ENCODE results near the gene STX2.
"Not testable (repeated sequence)": the region's sequence is repeated elsewhere in the genome, so short reads cannot be mapped to it uniquely, and the experiment has no call there.

The STX2 gene

GRCh38 chr12:130795906-130796305 lies 43.1 kb downstream of the STX2 start:
- no peak for DNase-seq

- no peak for DNase-seq
Observed at GRCh38 chr12:130793554-130793849, 45.5 kb downstream of the STX2 start.

GRCh38 chr12:130792821-130793553 lies 46.1 kb downstream of the STX2 start:
- no peak for DNase-seq

GRCh38 chr12:130791629-130792028 lies 47.4 kb downstream of the STX2 start:
- DNase-seq: no peak

- no peak for DNase-seq
Observed at GRCh38 chr12:130788515-130788914, 50.5 kb downstream of the STX2 start.

- no peak for DNase-seq
Observed at GRCh38 chr12:130787445-130788410, 51.3 kb downstream of the STX2 start.

- DNase-seq: no peak
Observed at GRCh38 chr12:130787041-130787440, 52.0 kb downstream of the STX2 start.

GRCh38 chr12:130783110-130783715 lies 55.8 kb downstream of the STX2 start:
- no peak for DNase-seq

GRCh38 chr12:130782245-130782644 lies 56.8 kb downstream of the STX2 start:
- DNase-seq: not testable (repeated sequence)

- DNase-seq: no peak
Observed at GRCh38 chr12:130780880-130781575, 58.0 kb downstream of the STX2 start.

- no peak for DNase-seq
Observed at GRCh38 chr12:130780325-130780724, 58.7 kb downstream of the STX2 start.

GRCh38 chr12:130778776-130779175 lies 60.3 kb downstream of the STX2 start:
- no peak for DNase-seq

- no peak for DNase-seq
Observed at GRCh38 chr12:130776857-130777339, 62.2 kb downstream of the STX2 start.

- peak; percentile 60 for DNase-seq
Observed at GRCh38 chr12:130775953-130776856, 62.8 kb downstream of the STX2 start.

GRCh38 chr12:130770413-130771028 lies 68.5 kb downstream of the STX2 start:
- DNase-seq: no peak

- no peak for DNase-seq
Observed at GRCh38 chr12:130768120-130768519, 70.9 kb downstream of the STX2 start.

GRCh38 chr12:130766470-130766869 lies 72.6 kb downstream of the STX2 start:
- no peak for DNase-seq

- DNase-seq: peak; percentile 33
Observed at GRCh38 chr12:130765186-130765659, 73.8 kb downstream of the STX2 start.

GRCh38 chr12:130764475-130765185 lies 74.4 kb downstream of the STX2 start:
- DNase-seq: peak; percentile 41

GRCh38 chr12:130764073-130764472 lies 75.0 kb downstream of the STX2 start:
- DNase-seq: peak; percentile 31

- DNase-seq: no peak
Observed at GRCh38 chr12:130762319-130762675, 76.8 kb downstream of the STX2 start.
